T1000 (cell line): ENCODE data around the gene PTPRK.

Source experiments
- DNase-seq: peaks from one replicate; lab custom pipeline; 2025; ENCODE audit warnings: mixed read lengths; lab: John Stamatoyannopoulos, UW

The PTPRK gene

GRCh38 chr6:128380891-128381290, 139.5 kb downstream of the PTPRK start:
- DNase-seq = no peak

- DNase-seq = no peak
Measured at GRCh38 chr6:128379577-128379976, 140.8 kb downstream of the PTPRK start.

GRCh38 chr6:128376952-128377503, 143.4 kb downstream of the PTPRK start:
- DNase-seq = no peak

GRCh38 chr6:128371136-128371535, 149.3 kb downstream of the PTPRK start:
- DNase-seq = no peak

- no peak for DNase-seq
Measured at GRCh38 chr6:128370072-128370471, 150.3 kb downstream of the PTPRK start.

GRCh38 chr6:128368213-128368944, 152.0 kb downstream of the PTPRK start:
- DNase-seq = no peak

- DNase-seq = no peak
Measured at GRCh38 chr6:128367437-128367836, 153.0 kb downstream of the PTPRK start.

GRCh38 chr6:128365520-128366160, 154.8 kb downstream of the PTPRK start:
- DNase-seq = no peak

GRCh38 chr6:128364766-128365519, 155.5 kb downstream of the PTPRK start:
- no peak for DNase-seq

GRCh38 chr6:128363020-128363813, 157.2 kb downstream of the PTPRK start:
- no peak for DNase-seq

GRCh38 chr6:128361378-128361777, 159.0 kb downstream of the PTPRK start:
- no peak for DNase-seq

- no peak for DNase-seq
Measured at GRCh38 chr6:128358244-128358776, 162.1 kb downstream of the PTPRK start.

- DNase-seq = no peak
Measured at GRCh38 chr6:128357392-128358130, 162.8 kb downstream of the PTPRK start.

- DNase-seq = no peak
Measured at GRCh38 chr6:128352366-128352765, 168.0 kb downstream of the PTPRK start.

- DNase-seq = no peak
Measured at GRCh38 chr6:128351255-128351514, 169.2 kb downstream of the PTPRK start.

GRCh38 chr6:128350416-128351254, 169.8 kb downstream of the PTPRK start:
- no peak for DNase-seq

- no peak for DNase-seq
Measured at GRCh38 chr6:128347123-128347522, 173.3 kb downstream of the PTPRK start.

GRCh38 chr6:128346569-128346968, 173.8 kb downstream of the PTPRK start:
- DNase-seq = no peak

- no peak for DNase-seq
Measured at GRCh38 chr6:128345278-128345677, 175.1 kb downstream of the PTPRK start.

- DNase-seq = no peak
Measured at GRCh38 chr6:128343706-128344105, 176.7 kb downstream of the PTPRK start.
